Cortex of kidney (tissue), 1 donor: ENCODE measurements around the gene TAGLN3.
"Not testable (repeated sequence)": the region's sequence is repeated elsewhere in the genome, so short reads cannot be mapped to it uniquely, and the experiment has no call there.

Experiments
- DNase-seq: peaks from one replicate; lab custom pipeline; 2025; lab: John Stamatoyannopoulos, UW

The TAGLN3 gene

DNA sequence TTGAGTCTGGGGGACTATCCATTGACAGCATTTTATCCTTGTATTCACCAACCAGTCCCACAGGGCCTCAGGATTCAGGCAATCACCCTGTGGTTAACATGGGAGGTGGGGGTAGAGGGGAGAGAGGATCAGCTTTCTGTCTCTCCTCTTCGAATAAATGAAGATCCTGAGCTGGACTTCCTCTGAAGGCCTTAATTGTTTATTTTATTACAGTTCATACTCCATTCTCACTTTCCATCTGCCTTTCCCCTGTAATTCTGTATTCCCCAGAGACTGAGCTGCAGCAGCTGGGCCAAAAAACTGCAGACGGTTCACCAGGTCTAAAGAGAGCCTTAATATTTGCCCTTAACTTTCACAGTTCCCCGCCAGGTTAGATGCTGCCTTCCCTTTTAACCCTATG lies 11.9 kb downstream of the TAGLN3 start:
- DNase-seq, result no peak

DNA sequence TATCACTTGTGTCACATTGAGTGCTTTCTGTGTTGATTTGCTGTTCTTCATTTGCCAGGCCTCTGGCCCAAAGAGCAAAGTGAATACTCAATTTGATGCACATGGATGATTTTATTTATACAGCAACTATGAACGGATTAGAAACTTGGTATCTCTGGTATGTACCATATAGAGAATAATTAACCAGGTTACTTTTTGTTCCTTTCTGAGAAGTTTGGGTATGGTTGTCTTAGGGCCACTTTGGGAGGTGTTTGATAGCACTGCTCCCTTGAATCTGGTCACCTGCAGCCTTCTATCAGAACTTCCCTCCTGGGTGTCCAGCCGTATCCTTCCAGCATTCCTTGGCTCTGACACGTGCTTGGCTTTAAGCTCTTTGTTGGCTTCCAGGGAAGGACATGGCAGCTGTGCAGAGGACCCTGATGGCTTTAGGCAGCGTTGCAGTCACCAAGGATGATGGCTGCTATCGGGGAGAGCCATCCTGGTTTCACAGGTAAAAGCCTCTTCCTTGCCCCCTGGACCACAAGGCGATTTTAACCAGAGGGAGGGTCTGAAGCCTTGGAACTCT lies 12.7 kb downstream of the TAGLN3 start:
- no peak for DNase-seq

DNA sequence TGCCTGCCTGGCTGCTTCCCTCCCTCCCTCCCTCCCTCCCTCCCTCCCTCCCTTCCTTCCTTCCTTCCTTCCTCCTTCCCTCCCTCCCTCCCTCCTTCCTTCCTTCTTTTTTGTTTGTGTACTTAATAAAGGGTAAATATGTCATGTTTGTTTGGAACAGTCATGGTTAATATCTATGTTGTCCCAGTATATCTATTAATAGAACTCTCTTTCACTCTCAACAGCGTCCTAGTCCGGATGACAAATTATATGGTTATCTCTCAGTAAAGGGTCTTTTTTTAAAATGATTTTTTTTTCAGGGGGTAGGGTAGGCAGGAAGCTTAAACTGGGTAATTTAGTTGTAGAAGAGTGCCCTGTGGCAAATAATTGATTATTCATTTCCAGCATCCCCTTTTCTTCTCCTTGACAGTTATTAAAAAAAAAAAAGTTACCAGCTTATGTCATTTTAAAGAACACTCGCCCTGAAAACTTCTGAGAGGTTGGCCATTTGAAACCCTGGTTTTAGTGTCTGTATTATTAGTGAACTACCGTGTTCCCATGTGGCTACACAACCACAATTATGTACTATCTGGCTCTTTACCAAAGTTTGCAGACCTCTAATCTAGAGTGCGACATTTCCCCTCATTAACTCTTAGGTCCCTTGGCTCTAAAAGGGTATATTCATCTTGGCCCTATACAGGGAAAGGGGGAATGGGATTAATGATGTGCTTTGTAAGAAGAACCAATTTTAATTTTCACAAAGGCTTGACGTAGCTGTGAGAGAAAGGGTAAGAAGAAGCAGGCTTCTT lies 13.7 kb downstream of the TAGLN3 start:
- DNase-seq, result no peak

DNA sequence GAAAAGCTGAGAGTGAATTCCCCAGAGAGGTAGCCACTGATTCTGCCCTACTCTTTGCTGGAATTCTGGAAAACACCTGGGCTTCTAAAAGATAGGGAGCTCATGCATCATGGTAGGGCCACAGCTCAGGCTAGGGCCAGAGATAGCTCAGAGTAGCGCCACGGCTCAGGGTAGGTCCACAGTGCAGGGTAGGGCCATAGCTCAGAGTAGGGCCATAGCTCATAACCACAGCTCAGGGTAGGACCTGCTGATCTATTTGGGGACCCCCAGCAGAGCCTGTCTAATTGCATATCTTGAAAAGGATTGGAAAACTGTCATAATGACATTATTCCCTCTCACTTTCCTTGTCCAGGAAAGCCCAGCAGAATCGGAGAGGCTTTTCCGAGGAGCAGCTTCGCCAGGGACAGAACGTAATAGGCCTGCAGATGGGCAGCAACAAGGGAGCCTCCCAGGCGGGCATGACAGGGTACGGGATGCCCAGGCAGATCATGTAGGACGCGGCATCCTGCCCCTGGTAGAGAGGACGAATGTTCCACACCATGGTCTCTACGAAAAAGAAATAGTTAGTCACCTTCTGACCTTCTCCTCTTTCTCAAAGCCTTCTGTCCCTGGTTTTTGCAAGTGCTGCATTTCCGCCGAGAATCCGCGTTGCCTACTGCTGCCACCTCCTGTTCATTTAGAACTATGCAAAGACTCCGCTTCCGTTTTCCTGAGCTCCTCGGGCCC lies 14.5 kb downstream of the TAGLN3 start:
- DNase-seq, result no peak

DNA sequence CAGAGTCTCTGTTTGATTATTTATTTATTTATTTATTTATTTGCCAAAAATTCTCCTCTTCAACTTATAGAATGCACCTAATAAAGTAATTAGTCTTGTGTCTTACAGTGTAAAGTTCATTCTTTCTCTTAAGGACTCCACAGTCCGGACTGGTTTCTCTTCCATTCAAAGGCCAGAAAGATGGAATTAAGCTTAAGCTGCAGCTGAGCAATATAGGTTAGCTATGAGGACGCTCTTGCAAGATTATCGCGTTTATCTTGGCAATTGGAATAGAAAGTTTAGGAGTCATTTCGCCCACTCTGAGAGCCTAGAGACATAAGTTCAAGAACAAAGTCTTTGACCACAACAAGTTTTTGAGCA lies 15.0 kb downstream of the TAGLN3 start:
- no peak for DNase-seq

DNA sequence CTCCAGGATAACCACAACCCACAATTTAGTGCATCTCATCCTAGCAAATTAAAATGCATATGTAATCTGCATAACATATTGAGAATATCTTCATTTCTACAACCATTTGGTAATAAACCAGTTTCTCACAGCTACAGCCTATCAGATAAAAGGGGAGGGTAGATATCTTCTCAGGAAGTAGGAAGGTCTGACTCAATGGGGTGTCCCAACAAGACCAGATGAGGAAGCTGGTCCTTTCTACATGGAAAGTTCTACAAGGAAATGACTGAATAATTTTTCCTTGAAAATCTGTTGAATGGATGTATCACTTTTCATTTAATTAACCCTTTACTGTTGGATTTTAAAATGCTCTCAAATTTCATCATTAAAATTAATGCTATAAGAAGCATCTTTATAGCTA lies 18.4 kb downstream of the TAGLN3 start:
- no peak for DNase-seq

DNA sequence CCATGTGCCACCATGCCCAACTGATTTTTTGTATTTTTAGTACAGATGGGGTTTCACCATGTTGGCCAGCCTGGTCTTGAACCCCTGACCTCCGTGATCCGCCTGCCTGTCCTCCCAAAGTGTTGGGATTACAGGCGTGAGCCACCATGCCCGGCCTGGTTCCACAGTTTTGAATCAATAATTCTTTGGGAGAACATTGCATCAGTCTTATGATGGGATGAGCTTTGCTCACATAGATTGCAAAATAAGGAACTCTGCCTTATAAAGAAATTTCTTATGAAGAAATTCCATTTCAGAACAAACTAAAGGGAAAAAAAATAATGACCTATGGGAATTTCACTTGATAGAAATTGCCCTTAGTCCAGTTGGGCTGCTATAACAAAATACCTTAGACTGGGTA lies 20.0 kb downstream of the TAGLN3 start:
- DNase-seq, result no peak

DNA sequence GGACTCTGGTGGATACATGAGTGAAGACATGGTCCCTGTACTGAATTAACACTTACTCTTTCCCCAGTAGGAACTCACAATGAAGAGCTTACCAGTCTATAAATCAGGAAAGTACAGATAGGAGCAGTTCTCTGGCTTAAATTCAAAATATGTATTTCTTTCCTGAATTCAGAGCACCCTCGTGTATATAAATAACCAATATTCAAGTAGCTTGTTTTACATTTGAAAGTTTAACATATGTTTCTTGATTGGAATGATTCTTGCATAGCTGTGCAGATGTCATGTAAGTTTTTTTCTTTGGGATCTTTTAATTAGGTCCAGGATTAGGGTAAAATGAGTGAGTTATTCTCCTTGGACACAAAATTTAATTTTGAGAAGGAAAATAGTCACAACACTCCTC lies 21.0 kb downstream of the TAGLN3 start:
- no peak for DNase-seq

DNA sequence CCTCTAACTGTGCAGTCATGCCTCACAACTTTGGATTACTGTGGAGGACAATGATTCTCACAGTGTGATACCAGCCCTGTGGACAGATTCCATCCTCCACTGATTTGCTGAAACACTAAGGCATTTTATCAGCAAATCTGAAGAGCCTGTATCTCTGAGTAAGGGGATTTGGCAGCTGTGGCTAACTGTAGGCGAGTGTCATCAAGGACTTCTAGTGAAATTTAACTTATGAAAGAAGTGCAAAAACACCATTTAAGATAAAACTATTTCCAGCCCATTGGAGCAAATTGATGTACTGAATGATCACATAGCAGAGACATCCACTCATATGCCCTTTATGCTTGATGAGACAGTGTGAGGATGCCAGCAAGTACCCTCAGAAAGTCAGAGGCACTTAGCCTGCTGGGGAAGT lies 22.0 kb downstream of the TAGLN3 start:
- DNase-seq, result no peak

DNA sequence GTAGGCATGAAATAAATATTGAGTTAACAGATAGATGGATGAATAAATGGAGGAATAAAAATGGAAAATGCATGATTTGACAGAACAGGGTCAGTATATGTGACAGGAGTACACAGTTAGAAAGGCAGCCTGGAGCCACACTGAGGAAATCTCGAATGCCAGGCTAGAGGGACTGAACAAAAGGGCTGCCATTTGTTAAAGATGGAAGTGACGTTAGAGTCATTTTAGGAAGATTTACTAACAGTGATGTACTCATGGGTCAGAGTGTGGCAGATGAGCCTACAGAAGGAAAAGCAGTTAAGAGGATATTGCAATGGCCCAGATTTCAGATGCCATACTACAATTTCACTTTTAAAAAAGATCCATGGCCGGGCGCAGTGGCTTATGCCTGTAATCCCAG lies 28.4 kb downstream of the TAGLN3 start:
- DNase-seq, result no peak

DNA sequence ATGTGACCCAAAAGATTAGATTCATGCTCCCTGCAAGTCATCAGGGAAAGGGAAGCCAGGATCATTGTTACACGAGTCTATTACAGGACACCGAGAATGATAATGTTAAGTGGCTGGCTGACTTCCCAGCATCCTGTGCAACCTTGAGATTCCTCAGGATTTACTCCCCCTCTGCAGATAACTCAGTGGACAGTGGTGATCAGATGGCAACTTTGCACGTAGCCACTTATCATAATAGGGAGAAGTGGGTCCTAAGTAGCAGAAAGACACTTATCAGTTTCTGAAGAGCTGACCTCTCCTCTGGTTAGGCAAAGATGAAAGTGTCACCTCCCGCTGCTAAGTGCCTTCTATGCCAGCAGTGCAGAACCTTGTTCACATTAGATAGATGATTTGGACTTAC lies 29.1 kb downstream of the TAGLN3 start:
- DNase-seq, result no peak

DNA sequence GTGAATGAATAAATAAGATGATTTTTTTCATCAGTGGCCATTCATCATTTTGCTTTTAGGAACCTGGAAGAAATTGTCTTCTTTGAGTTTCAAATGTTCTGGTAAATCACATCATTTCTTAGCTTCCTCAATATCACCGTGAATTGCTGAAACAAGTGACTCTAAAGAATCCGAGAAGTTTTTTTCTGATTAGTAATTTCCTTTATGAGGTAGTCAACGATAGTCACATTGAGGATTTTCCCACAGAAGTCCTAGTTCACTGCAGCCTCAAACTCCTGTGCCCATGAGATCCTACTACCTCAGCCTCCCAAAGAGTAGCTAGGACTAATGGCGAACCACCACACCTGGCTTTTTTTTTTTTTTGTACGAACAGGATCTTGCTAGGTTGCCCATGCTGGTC lies 32.2 kb downstream of the TAGLN3 start:
- DNase-seq, result no peak

DNA sequence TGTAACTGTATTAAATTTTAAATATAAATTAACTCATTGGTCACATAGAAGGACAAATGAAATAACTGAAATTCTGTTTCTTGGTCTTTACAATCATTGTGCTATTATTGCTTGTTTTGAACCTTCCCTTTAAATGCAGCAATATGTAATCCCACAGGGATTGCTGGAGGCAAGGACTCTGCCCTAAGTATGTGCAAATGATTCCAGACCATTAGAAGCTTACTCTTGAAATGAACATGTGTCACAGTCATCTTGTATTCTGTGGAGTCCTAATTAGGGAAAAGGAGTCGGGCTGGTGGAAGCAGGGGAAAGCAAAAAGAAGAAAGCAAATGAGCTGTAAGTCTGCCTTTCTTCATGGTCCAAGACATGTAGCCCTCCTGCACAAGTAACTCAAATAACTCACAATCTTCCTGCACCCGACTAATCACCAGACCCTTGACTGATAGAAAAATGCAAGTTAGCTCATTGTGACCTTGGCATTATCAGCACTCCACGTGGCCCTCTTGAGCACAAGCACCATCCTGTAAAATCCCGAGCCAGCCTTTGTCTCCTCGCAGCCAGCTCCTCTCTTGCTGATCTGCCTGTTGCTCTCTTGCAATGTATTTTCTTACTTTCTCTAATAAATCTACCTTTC lies 33.5 kb downstream of the TAGLN3 start:
- no peak for DNase-seq

DNA sequence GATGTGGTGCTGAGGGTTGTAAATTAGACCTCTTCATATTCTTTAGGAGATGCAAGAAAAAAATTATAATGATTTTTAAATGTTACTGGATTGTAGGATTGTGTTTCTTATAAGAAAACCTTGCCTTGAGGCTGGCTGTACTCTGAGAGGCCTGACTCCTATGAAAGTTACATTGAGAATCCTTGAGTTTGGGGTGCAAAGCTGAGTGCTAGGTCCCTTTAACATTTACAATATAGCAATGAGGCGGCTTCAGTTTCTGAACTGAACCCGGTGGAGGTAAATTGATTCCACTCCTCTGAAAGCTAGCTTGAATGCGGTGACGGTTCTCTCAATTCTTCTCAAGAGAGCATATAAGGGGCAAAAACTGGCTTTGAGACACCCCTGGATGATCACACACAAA lies 35.7 kb downstream of the TAGLN3 start, which contains the start of gene TMPRSS7:
Gene TMPRSS7, plus strand, starts transcription at position 301 of the 400 bp plus-strand sequence. CDS start 110 bp downstream, outside the sequence.
- DNase-seq, result no peak

DNA sequence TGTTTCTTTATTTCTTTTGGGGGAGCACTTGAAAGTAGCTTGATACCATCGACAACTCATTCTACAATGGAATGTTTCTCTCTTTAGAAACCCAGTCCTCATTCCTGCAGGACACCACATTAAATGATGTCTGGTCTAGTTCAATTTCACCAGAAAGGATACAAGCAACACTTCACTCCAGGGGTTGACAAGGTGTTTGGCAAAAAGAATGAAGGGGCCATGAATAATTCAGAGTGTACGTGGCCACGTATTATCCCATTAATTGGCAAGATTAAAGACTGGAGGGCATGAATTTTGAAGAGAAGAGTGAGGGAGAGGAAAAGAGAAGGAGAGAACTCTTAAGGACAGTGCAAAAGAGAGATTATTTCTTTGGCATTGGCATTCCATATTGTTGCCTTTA lies 36.5 kb downstream of the TAGLN3 start:
- no peak for DNase-seq

DNA sequence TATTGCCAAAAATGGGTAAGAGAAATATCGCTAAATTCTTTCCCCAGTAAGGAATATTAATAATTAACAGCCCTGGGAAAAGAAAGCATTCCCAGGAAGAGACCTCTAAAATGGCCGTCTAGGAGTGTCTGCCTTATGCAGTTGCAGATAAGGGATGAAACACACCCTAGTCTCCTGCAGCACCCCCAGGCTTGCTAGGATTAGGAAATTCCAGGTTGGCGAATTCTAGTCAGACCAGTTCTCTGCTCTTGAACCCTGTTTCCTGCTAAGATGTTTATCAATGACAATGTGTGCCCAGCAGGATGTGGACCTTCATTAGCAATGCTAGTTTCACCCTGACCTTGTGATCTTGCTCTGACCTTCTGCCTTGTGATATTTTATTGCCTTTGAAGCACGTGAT lies 38.5 kb downstream of the TAGLN3 start:
- DNase-seq, result not testable (repeated sequence)

DNA sequence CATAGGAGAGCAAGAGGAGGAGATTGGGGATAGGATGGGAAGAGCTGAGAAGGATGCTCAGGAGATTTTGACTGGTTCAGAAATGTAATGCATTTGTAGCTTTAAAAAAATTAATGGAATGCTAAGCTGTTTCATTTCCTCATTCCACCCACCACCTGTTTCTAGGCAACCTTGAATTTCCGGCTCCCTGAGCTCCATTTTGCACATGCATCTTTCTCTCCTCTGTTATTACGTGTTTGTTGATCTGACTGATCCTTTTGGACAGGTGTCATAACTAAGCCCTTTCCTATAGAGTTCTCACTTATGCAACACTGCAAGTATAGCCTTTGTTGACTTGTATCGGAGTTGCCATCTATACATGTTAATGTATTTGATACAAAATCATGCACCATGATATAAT lies 40.1 kb downstream of the TAGLN3 start:
- DNase-seq, result no peak

DNA sequence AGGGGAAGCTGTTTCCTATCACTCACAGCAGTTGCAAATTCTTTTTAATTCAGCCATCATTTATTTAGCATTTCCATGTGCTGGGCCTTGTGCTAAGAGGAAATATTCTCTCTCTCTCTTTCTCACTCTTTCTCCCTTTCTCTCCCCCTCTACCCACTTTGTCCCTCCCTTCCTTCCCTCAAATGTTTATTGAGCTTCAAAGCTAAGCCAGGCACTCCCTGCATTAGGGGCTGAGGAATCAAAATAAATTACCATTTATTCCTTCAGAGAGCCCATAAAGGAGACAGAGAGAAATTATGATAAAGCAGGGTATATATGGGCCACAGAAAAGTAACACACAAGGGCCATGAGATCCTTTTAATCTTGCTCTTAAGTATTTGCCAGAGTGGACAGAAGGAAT lies 42.6 kb downstream of the TAGLN3 start:
- no peak for DNase-seq

DNA sequence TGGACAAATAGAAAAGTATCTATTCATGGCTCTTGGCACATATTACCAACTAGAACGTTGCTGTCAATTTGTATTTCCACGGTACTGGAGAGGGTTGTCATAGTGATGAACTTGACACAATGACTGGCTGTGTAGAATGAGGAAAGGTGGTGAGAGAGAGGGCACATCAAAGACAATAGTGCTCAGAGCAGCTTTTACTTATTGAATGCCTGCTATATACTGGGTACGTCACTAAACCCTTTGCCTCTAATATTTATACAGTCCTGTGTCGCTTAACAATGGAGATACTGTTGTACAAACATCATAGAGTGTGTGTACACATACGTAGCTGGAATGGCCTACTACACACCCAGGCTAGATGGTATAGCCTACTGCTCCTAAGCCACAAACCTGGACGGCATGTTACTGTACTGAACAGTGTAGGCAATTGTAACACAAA lies 44.1 kb downstream of the TAGLN3 start:
- no peak for DNase-seq

DNA sequence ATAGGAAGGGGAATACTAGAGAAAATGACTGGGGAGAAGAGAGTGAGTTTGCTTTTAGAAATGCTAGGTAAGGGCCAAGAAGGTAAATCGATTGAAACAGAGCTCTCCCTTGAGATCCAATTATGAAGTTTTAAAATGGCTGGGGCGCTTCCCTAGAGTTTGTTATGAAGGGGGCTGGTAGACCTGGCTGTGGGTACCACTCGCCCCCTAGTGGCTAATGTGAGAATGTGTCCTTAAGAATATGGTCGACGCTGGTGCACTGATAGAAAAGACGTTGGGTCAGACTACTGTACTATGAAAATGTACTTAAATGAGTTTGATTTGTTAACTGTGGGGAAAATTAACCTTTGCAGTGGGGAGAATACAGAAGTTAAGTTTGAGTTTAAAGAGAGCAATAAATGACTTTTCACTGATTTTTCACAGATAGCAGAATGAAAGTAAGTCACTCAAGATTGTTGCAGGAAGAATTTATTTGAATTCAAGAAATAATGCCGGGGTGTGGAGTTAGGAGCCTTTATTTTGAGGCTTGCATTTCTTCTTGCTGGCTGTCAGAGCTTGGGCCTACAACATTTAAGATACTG lies 45.0 kb downstream of the TAGLN3 start:
- no peak for DNase-seq

DNA sequence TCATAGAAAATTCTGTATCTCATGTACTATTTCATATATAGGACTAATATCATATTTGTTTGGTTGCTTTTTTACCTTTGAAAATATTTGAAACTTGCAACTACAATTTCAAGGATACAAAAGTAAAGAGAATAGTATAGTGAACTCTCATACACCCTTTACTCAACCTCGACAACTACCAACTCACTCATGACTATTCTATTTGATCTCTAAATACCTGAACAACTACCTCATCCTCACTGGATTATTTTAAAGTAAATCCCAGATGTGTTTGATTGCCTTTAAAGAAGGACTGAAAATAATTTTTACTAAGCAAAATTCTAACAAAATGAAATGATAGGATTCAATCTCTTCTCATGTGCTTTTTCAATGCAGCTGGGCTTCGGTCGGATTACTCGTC lies 47.9 kb downstream of the TAGLN3 start:
- DNase-seq, result no peak

DNA sequence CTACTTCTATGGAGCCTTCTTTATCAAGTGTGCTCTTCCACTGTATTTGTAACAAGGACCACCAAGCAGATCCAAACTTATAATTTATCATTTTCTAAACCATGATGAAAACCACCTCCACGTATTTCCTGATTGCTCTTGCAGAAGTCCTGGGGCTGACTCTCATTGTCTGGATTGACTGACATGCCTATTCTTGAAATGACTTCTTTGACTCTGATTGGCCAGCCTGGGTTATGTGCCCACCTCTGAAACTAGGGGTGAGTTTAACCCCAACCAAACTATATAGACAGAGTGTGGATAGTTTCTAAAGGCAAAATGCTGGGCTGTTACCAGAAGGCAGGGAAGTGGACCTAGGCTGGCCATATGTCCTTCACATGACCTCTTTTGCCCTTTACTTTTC lies 48.5 kb downstream of the TAGLN3 start:
- DNase-seq, result no peak
